Hypothalamus (tissue), 51 donors: ENCODE measurements around the gene BFSP1.
A peak's percentile ranks its signal among the peaks of the same experiment; 100 is the strongest.

Source experiments
- DNase-seq, 51 donors: peaks; one replicate each; lab custom pipeline; 2025; lab: John Stamatoyannopoulos, UW

BFSP1 gene

GRCh38 chr20:17530716-17531664 is at the start of gene BFSP1:
Gene BFSP1, minus strand, starts transcription at chr20:17531379. Its CDS starts 50 bp downstream, at chr20:17531329.
- DNase-seq: peak in 37 of 51 donors; percentile 8 to 79 (median 53)

GRCh38 chr20:17580895-17581294 is 49.7 kb upstream of the BFSP1 start:
- no peak for DNase-seq

GRCh38 chr20:17579369-17580039 is 48.3 kb upstream of the BFSP1 start:
- no peak for DNase-seq

- DNase-seq: no peak
Measured at GRCh38 chr20:17576215-17576614, 45.0 kb upstream of the BFSP1 start.

GRCh38 chr20:17573463-17573862 is 42.3 kb upstream of the BFSP1 start:
- no peak for DNase-seq

- DNase-seq: no peak
Measured at GRCh38 chr20:17572034-17572638, 41.0 kb upstream of the BFSP1 start.

GRCh38 chr20:17571153-17571527 is 40.0 kb upstream of the BFSP1 start:
- no peak for DNase-seq

- DNase-seq: peak in 36 of 51 donors; percentile 30 to 83 (median 55)
Measured at GRCh38 chr20:17570347-17571152, 39.4 kb upstream of the BFSP1 start.

GRCh38 chr20:17569616-17570346 is 38.6 kb upstream of the BFSP1 start, which contains the start of gene DSTN:
Gene DSTN, plus strand, starts transcription at chr20:17570075. Its CDS starts 134 bp downstream, at chr20:17570209.
- peak; percentile 39 to 95 (median 81) for DNase-seq

GRCh38 chr20:17568972-17569521 is 37.9 kb upstream of the BFSP1 start:
- peak in 36 of 51 donors; percentile 5 to 70 (median 29) for DNase-seq

GRCh38 chr20:17568045-17568788 is 37.0 kb upstream of the BFSP1 start:
- DNase-seq: no peak

- no peak for DNase-seq
Measured at GRCh38 chr20:17566345-17566744, 35.2 kb upstream of the BFSP1 start.

GRCh38 chr20:17565169-17565845 is 34.1 kb upstream of the BFSP1 start:
- DNase-seq: no peak

- no peak for DNase-seq
Measured at GRCh38 chr20:17562804-17563305, 31.7 kb upstream of the BFSP1 start.

- DNase-seq: no peak
Measured at GRCh38 chr20:17560344-17561074, 29.3 kb upstream of the BFSP1 start.

- no peak for DNase-seq
Measured at GRCh38 chr20:17559338-17559737, 28.2 kb upstream of the BFSP1 start.

GRCh38 chr20:17558941-17559304 is 27.7 kb upstream of the BFSP1 start:
- no peak for DNase-seq
